Chondrocyte (in vitro differentiated cells): ENCODE results near the gene COTL1. TPM values are rescaled to one million over a fixed set of nuclear protein-coding genes. Genes with fewer than 3 reads are reported as not detected.

ENCODE experiments used
- DNase-seq: peaks from one replicate; pipeline ENCODE4 v3.0.0; 2021; ENCODE audit warnings: mixed read lengths, low spot score
- H3K27ac Mint-ChIP-seq: one replicate; pipeline ENCODE4 v1.8.0; 2021; ENCODE audit warnings: mild to moderate bottlenecking, moderate library complexity, mixed read lengths; ENCODE audit not compliant: unreplicated experiment
- H3K27me3 Mint-ChIP-seq: 2 replicates; pipeline ENCODE4 v1.8.0; 2021; ENCODE audit warnings: low read depth, mixed read lengths
- H3K36me3 Mint-ChIP-seq: 2 replicates; pipeline ENCODE4 v1.8.0; 2021; ENCODE audit warnings: low read depth, mixed read lengths
- H3K4me1 Mint-ChIP-seq: 2 replicates; pipeline ENCODE4 v1.8.0; 2021; ENCODE audit warnings: low read depth, mild to moderate bottlenecking, mixed read lengths
- H3K4me3 Mint-ChIP-seq: one replicate; pipeline ENCODE4 v1.8.0; 2021; ENCODE audit warnings: mild to moderate bottlenecking, moderate library complexity, mixed read lengths; ENCODE audit not compliant: unreplicated experiment
- H3K9me3 Mint-ChIP-seq: 2 replicates; pipeline ENCODE4 v1.8.0; 2021; ENCODE audit warnings: low read depth, mixed read lengths
- total RNA-seq: library from RNA; stranded (reverse); gene quantifications from 3 replicates; pipeline ENCODE4 v1.2.1, GENCODE V29; 2021
- TF ChIP-seq, protein P1 (sequence below): fragments of 200-600 bp; sonication (generic); IDR thresholded peaks from 2 replicates; pipeline ENCODE4 v1.5.0; 2021; ENCODE audit warnings: antibody characterized with exemption, mild to moderate bottlenecking, moderate library complexity

The COTL1 gene
- total RNA-seq, 1 donor from 2014 or later: 52.8 TPM

DNA sequence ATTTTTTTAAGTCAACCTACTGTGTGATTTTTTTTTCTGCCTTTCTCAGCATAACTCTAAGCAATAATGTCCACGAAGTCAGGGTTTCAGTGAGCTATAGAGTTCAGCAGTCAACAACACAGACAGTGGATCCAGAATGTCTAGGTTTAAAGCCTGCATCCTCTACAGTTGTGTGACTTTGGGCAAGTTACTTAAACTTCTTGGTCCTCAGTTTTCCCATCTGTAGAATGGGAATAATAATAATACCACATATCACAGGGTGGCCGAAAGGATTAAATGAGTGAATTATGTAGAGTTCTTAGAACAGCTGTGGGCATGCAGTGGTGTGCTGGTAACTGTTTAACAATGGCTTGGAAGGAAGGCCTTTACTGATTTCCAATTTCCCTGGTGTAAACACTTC, 74.6 kb downstream of the COTL1 start:
- Mint-ChIP-seq H3K27me3 (no peaks in the 10 kb centered on the region), H3K4me3 (no peak overlapping the region), H3K36me3 (no peaks in the 10 kb centered on the region), H3K9me3 (no peaks in the 10 kb centered on the region), H3K27ac (no peak overlapping the region), H3K4me1 (peaks cover 45% of the 10 kb centered on the region)
- TF ChIP-seq, protein P1, sequence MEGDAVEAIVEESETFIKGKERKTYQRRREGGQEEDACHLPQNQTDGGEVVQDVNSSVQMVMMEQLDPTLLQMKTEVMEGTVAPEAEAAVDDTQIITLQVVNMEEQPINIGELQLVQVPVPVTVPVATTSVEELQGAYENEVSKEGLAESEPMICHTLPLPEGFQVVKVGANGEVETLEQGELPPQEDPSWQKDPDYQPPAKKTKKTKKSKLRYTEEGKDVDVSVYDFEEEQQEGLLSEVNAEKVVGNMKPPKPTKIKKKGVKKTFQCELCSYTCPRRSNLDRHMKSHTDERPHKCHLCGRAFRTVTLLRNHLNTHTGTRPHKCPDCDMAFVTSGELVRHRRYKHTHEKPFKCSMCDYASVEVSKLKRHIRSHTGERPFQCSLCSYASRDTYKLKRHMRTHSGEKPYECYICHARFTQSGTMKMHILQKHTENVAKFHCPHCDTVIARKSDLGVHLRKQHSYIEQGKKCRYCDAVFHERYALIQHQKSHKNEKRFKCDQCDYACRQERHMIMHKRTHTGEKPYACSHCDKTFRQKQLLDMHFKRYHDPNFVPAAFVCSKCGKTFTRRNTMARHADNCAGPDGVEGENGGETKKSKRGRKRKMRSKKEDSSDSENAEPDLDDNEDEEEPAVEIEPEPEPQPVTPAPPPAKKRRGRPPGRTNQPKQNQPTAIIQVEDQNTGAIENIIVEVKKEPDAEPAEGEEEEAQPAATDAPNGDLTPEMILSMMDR: no peak
- no peak for DNase-seq

DNA sequence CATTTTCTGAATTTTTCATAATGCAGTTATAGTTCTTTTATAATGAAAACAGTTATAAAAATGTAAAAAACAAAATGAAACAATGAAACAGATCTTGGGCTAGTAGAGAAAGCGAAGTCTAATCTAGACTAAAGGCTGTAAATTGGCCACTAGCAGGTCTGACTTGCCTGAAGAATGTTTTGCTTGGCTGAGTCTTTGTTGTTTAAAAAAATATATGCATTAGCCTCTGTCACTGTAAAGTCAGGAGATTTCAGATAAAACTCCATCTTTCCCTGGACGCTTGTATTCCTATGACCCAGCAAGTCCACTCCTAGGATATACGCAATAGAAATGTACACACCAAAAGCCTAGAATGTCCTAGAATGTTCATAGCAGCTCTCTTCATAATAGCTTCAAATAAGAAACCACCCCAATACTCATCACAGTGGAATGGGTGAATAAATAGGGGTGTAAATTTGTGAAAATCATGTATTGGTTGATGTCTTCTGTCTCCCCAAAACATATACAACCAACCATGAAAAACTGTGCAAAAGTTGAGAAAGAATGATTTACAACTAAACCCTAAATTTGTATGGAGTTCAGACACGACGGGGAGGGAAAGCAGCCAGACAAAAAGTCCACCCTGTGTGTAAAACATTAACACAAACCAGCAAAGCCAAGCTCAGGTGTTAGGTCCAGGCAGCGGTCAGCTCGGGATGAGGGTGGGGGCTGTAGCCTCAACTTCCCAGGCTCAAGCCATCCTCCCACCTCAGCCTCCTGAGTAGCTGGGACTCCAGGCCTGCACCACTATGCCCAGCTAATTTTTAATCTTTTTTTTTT, 75.7 kb downstream of the COTL1 start:
- Mint-ChIP-seq H3K36me3 (no peaks in the 10 kb centered on the region), H3K27ac (peak overlapping the region; percentile 60), H3K9me3 (no peaks in the 10 kb centered on the region), H3K4me1 (peaks cover 53% of the 10 kb centered on the region), H3K4me3 (no peak overlapping the region), H3K27me3 (no peaks in the 10 kb centered on the region)
- DNase-seq: no peak
- TF ChIP-seq, protein P1: no peak

DNA sequence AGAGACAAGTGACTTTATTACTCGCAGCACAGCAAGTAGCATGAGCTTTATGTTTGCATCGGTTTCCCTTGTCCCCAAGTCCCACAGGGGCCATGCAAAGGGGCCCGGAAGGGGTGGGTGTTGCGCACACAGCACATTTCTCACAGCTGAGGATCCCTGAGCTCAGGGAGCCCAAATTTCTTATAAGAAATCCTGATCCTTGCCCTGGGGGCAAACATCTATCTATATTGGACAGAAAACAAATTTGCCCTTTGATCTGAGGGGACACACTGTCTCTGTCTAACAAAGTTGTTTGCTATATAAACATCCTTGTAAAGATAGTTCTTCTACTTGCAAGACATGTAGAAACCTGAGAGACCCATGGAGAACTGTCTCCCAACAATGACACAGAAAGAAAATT, 77.7 kb downstream of the COTL1 start:
- DNase-seq: no peak
- H3K9me3 Mint-ChIP-seq: no peaks in the 10 kb centered on the region
- H3K36me3 Mint-ChIP-seq: no peaks in the 10 kb centered on the region
- no peaks in the 10 kb centered on the region for H3K27me3 Mint-ChIP-seq
- H3K27ac Mint-ChIP-seq: no peak overlapping the region
- TF ChIP-seq, protein P1: no peak
- peaks cover 53% of the 10 kb centered on the region for H3K4me1 Mint-ChIP-seq
- no peak overlapping the region for H3K4me3 Mint-ChIP-seq

DNA sequence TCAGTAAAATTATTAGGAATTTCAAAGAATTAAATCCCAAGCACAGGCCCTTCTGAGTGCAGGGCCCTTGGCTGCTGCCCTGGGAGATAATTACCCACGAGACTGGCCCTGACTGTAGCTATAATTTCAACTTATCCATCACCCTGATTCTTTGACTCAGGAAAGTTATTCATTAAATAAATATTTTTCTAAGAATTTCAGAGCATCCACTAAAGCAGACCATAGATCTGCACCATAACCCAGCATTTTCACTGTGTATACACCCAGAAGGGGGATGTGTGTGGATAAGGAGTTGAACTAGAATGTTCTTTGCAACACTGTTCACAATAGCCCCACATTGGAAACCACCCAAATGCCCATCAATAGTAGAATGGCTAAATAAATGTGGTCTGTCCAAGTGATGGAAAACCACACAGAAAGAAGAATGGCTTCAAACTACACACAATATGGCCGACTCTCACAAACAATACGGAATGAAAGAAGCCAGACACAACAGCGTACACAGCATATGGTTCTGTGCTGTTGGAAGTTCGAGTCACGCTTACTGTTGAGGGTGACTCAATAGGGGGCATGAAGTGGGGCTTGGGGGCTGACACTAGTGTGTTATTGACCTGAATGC, 79.5 kb downstream of the COTL1 start:
- Mint-ChIP-seq H3K27me3 (no peaks in the 10 kb centered on the region), H3K27ac (peak overlapping the region; percentile 54), H3K4me3 (no peak overlapping the region), H3K36me3 (no peaks in the 10 kb centered on the region), H3K9me3 (no peaks in the 10 kb centered on the region), H3K4me1 (peaks cover 41% of the 10 kb centered on the region)
- TF ChIP-seq, protein P1: no peak
- no peak for DNase-seq

DNA sequence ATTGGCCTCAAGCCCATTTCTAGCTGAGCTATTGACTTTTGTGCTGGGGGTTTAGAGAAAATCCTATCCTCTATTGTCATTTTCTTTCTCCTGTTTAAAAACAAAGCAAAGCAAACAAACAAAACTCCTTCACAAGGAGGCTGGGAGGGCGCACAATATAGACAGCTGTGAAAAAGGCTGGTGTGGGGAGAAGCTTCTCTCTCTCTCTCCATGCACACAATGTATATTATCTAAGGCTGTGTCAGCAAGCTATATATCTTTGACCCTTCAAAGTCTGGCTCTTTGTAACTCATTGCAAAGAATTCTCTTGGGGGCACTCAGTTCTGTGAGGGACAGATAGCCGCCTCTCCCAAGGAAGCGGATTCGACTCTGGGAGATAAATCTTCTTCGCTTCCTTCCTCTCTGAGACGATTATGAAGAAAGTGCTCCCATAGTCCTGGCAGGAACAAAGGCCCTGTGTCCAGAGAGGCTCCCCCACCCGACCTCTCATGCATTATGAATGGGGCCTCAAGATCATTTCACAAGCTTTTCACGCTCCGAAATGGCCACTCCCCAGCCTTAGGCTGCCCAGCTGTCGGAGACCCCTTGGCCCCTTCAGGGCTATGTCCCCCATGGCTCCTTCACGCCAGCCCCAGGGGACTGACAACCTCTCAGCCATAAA, 80.3 kb downstream of the COTL1 start:
- H3K27ac Mint-ChIP-seq: peak overlapping the region; percentile 54
- no peak for DNase-seq
- H3K4me3 Mint-ChIP-seq: no peak overlapping the region
- TF ChIP-seq, protein P1: no peak
- H3K27me3 Mint-ChIP-seq: no peaks in the 10 kb centered on the region
- H3K9me3 Mint-ChIP-seq: no peaks in the 10 kb centered on the region
- H3K4me1 Mint-ChIP-seq: peaks cover 44% of the 10 kb centered on the region
- H3K36me3 Mint-ChIP-seq: no peaks in the 10 kb centered on the region
